HG03442 (cell line): ENCODE data around the gene IL1A.

Experiments used
- ATAC-seq: cut with Tn5 transposase; IDR thresholded peaks from one replicate; pipeline ENCODE4 v1.9.1; 2021; ENCODE audit warnings: mild to moderate bottlenecking, moderate library complexity; ENCODE audit not compliant: unreplicated experiment

Gene IL1A

GRCh38 chr2:112793449-112793978 is 9.2 kb upstream of the IL1A start:
- ATAC-seq = peak; percentile 49

- no peak for ATAC-seq
Measured at GRCh38 chr2:112792419-112792818, 8.1 kb upstream of the IL1A start.

DNA sequence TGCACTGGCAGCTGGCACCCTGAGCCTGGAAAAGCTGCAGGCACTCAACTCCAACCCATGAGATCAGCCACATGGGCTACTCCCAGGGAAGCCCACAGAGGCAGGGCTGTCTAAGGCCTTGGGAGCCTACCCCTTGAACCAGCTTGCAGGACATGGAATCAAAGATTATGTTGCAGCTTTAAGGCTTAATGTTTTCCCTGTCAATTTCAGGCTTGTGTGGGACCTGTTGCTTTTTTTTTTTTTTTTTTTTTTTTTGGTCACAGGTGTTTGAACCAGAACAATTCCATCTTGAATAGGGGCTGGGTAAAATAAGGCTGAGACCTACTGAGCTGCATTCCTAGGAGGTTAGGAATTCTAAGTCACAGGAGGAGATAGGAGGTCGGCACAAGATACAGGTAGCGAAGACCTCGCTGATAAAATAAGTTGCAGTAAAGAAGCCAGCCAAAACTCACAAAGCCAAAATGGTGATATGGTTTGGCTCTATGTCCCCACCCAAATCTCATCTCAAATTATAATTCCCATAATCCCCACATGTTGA is 7.5 kb upstream of the IL1A start:
- no peak for ATAC-seq

- no peak for ATAC-seq
Measured at GRCh38 chr2:112791019-112791418, 6.7 kb upstream of the IL1A start.

- ATAC-seq = no peak
Measured at GRCh38 chr2:112790305-112790704, 6.0 kb upstream of the IL1A start.

GRCh38 chr2:112789186-112789585 is 4.9 kb upstream of the IL1A start:
- ATAC-seq = no peak

- no peak for ATAC-seq
Measured at GRCh38 chr2:112788653-112789052, 4.4 kb upstream of the IL1A start.

DNA sequence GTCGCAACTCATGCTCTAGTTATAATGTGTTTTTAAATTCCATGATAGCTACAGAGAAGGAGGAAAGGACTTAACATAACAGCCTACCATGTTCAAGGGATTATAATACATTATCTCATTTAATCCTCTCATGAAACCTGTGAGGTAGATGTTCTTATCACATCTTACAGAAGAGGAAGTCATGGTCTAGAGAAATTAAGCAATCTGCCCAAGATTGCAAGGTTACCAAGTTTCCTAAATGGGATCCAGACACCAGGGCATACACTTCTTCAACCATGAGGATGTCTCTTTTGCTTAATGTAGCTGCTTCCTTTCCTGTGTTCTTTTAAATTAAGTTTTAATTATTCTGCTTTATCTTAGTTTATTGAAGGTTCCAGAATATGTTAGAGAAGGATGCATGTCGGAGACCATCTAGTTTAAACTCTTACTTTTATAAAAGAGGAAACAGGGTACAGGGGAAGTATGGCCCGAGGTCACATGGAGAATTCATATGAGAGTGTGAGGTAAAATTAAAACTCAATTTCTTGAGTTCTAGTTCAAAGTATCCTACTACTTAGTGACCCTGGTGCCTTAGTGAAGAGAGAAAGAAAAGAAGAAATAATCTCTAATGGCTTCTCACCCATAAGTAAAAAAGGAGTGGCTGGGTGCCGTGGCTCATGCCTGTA is 3.6 kb upstream of the IL1A start:
- ATAC-seq = no peak

DNA sequence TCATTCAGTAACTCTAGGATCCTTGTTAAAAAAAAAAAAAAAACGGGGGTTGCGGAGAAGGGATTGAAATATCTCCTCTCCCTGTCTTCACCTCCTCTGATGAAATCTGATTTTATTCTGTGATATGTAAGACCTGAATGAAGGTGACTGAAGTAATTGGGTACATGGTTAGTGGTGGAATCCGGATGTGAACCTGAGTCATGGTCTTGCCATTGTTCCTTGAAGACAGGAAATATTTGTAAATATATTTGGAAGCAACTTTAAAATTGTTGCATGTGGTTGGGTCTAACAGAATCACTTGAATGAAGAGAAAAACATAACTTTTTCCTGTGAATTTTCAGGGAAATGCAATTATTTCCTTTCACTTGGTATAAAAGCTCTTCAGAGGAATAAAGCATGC is 3.0 kb upstream of the IL1A start:
- no peak for ATAC-seq

GRCh38 chr2:112783187-112783714 is 1.0 kb downstream of the IL1A start:
- ATAC-seq = no peak

GRCh38 chr2:112782234-112782799 is 2.0 kb downstream of the IL1A start:
- peak; percentile 80 for ATAC-seq

GRCh38 chr2:112779598-112779997 is 4.7 kb downstream of the IL1A start:
- no peak for ATAC-seq

GRCh38 chr2:112777036-112777435 is 7.3 kb downstream of the IL1A start:
- no peak for ATAC-seq

DNA sequence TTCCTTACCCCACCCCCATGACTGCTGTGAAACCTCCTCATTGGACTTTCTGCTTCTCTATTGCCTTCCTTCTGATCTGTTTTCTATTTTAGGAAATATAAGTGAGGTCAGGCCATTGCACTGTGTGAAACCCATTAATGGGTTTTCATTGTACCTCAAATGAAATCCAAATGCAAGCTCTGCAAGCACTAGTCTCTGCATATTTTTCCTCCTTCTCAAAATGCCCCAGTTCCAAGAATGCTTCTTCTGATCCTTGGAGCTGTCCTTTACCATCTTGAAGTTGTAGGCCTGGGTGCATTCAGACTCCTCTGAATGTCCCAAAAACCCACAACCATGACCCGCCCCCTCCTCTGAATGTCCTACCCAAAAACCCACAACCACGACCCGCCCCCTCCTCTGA is 8.2 kb downstream of the IL1A start:
- ATAC-seq = no peak

DNA sequence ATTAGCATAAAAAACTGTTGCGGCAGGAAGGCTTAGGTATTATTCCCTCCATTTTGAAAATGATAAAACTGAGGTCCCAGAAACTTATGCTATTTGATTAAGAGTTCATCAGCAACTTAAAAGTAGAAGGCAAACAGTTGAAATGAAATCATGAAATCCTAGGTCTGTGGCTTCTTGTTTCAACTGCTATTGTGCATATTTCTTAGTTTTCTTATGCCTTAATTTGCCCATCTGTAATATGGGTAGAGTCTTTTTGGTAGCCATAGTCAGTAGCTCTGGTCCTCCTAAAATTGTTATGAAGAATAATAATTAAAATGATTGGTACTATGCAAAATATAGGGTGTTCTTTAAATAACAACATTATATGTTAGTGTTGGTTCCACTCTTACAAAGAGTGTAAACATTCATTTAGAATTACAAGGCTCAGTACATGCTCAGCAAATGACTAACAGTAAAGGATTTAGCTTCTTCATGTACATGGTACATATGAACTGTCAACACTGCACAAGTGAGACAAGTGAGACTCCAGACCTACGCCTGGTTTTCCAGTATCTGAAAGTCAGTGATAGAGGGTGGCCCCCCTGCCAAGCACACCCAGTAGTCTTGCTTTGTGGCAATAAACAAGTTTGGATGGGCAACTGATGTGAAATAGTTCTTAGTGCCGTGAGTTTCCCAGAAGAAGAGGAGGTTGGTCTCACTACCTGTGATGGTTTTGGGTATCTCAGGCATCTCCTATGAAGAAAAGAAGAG is 9.6 kb downstream of the IL1A start:
- ATAC-seq = no peak

- ATAC-seq = no peak
Measured at GRCh38 chr2:112773556-112773955, 10.7 kb downstream of the IL1A start.

- ATAC-seq = no peak
Measured at GRCh38 chr2:112772911-112773475, 11.3 kb downstream of the IL1A start.

DNA sequence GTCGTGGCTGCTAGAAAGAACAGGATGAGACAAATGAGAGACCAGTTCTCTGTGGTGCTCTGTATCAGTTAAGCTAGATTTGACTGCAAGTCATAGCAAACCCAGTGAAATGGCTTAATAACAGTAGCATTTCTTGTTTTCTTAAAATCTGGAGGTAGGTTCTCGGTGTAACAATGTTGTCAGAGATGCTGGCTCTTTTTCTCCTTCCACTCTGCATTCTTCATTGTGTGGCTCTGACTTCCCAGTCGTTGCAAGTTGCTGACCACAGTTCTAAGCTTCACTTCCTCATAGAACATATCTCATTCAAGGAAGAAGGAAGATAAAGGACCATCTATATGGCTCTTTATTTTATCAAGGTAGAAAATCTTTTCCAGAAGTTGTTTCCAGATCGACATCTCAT is 12.0 kb downstream of the IL1A start:
- no peak for ATAC-seq

- no peak for ATAC-seq
Measured at GRCh38 chr2:112768432-112768831, 15.9 kb downstream of the IL1A start.

DNA sequence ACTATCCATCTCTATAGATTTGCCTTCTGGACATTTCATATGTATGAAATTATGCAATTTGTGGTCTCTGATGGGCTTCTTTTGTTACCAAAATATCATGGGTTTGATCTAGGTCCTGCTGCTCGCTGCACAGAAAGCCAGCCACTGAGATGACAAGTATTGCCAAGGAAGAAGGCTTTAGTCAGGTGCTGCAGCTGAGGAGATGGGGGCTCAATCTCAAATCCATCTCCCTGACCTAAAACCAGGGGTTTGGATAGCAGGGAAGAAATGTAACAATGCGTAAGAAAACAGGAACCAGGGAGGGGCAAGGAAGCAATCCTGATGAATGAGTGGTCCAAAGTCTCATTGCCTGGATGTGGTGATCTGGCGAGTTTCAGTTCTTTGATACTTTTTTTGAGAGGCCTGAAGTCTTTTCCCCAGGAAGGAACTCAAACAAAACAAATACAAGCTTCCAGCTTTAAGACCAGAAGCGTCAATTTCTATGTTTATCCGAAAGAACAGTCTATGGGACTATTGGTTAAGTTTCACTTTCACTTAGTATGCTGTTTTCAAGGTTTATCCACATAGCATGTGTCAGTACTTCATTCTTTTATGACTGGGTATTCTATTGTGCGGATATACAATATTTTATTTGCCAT is 16.5 kb downstream of the IL1A start:
- ATAC-seq = no peak

DNA sequence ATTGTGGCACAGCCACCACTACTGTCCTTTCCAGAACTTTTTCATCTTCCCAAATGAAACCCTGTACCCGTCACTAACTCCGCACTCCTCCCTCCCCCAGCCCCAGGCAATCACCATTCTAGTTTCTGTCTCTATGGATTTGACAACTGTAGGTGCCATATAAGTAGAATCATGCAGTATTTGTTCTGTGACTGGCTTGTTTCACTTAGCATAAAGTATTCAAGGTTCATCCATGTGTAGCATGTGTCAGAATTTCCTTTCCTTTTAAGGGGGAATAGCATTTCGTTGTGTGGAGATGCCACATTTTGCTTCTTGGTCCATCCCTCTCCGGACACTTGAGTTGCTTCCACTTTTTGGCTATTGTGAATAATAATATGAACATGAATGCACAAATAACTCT is 19.0 kb downstream of the IL1A start:
- no peak for ATAC-seq
